Suprapubic skin (tissue), 4 donors: Measurements from ENCODE around the gene ITPKB.
"Not testable (repeated sequence)": the region's sequence is repeated elsewhere in the genome, so short reads cannot be mapped to it uniquely, and the experiment has no call there.

Source experiments
- POLR2A ChIP-seq, 2 donors: fragments of 450-650 bp; IDR thresholded peaks; one replicate each; pipeline ENCODE4 v1.6.1; 2017; ENCODE audit warnings: antibody characterized with exemption in 2 of 2, mild to moderate bottlenecking in 2 of 2, moderate library complexity in 2 of 2
- POLR2AphosphoS5 ChIP-seq, 3 donors: sonication (generic); formaldehyde crosslinking; IDR thresholded peaks; one replicate each; pipeline ENCODE4 v1.6.1; 2017; ENCODE audit warnings: antibody characterized with exemption in 3 of 3
- TF ChIP-seq, protein P1 (sequence below), 2 donors: fragments of 200-600 bp in 1 of 2; fragments of 450-650 bp in 1 of 2; sonication (generic) in 1 of 2; IDR thresholded peaks; one replicate each; pipeline ENCODE4 v1.5.1; 2016 to 2019; ENCODE audit warnings: antibody characterized with exemption in 2 of 2, mild to moderate bottlenecking in 1 of 2, moderate library complexity in 1 of 2

DNA sequence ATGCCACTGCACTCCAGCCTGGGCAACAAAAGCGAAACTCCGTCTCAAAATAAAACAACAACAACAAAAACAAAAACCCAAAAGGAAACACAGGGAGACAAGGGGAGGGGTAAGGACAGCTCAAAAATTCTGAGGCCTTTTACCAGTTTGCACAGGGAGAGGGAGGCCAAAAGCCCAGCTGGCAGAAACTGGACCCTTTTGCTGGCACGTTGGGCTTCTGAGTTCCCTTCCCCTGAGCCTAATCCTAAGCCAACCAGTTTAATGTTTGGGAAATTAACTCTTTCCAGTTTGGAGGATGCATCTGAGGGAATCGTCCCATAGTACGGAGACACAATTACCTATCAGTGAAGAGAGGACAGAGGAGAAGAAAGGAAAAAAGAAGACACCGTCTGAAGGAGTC is 127.1 kb downstream of the ITPKB start:
- TF ChIP-seq POLR2A, POLR2AphosphoS5 (IDR thresholded peaks at IDR 0.05): not testable (repeated sequence)
- TF ChIP-seq, protein P1, sequence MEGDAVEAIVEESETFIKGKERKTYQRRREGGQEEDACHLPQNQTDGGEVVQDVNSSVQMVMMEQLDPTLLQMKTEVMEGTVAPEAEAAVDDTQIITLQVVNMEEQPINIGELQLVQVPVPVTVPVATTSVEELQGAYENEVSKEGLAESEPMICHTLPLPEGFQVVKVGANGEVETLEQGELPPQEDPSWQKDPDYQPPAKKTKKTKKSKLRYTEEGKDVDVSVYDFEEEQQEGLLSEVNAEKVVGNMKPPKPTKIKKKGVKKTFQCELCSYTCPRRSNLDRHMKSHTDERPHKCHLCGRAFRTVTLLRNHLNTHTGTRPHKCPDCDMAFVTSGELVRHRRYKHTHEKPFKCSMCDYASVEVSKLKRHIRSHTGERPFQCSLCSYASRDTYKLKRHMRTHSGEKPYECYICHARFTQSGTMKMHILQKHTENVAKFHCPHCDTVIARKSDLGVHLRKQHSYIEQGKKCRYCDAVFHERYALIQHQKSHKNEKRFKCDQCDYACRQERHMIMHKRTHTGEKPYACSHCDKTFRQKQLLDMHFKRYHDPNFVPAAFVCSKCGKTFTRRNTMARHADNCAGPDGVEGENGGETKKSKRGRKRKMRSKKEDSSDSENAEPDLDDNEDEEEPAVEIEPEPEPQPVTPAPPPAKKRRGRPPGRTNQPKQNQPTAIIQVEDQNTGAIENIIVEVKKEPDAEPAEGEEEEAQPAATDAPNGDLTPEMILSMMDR (IDR thresholded peaks at IDR 0.05) = not testable (repeated sequence)
